GM12873 (cell line): ENCODE results near the gene WSB1.

Source experiments
- TF ChIP-seq, protein P1 (sequence below): IDR thresholded peaks from 2 replicates; pipeline ENCODE4 v1.5.1; 2012; ENCODE audit warnings: low read depth, mild to moderate bottlenecking, moderate library complexity, low read length, control low read depth; ENCODE audit not compliant: insufficient read depth; ENCODE audit errors: missing control alignments

The WSB1 gene

DNA sequence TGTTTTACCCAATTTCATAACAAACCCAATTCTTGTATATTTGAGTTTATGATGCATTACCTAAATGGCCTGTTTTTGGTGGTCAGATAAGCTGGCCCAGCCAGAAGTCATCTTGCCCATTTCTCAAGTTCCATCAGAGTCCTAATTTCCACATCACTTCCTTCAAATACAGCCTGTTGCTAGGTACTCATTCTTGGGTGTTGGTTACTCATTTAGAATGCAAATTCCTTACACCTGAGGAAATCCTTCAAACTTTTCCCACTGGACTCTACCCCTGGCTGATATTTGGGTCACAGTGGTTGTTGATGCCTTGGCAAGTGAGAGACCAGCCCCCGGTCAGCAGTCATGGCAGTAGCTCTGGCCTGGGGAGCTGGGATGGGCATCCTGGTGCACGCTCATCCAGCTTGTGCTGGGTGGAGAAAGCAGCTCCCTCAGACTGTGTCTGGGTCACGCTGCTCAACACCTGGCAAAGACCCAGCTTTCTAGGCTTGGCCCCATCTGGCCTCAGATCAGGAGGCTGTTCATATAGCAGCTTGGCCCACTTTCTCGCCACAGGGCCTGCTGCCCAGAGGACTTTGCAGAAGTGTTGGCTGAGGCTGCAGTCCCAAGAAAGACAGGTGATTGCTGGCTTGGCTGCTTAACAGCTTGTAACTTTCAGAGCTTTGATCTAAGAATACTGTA, 25.8 kb downstream of the WSB1 start:
- TF ChIP-seq, protein P1, sequence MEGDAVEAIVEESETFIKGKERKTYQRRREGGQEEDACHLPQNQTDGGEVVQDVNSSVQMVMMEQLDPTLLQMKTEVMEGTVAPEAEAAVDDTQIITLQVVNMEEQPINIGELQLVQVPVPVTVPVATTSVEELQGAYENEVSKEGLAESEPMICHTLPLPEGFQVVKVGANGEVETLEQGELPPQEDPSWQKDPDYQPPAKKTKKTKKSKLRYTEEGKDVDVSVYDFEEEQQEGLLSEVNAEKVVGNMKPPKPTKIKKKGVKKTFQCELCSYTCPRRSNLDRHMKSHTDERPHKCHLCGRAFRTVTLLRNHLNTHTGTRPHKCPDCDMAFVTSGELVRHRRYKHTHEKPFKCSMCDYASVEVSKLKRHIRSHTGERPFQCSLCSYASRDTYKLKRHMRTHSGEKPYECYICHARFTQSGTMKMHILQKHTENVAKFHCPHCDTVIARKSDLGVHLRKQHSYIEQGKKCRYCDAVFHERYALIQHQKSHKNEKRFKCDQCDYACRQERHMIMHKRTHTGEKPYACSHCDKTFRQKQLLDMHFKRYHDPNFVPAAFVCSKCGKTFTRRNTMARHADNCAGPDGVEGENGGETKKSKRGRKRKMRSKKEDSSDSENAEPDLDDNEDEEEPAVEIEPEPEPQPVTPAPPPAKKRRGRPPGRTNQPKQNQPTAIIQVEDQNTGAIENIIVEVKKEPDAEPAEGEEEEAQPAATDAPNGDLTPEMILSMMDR = no peak

DNA sequence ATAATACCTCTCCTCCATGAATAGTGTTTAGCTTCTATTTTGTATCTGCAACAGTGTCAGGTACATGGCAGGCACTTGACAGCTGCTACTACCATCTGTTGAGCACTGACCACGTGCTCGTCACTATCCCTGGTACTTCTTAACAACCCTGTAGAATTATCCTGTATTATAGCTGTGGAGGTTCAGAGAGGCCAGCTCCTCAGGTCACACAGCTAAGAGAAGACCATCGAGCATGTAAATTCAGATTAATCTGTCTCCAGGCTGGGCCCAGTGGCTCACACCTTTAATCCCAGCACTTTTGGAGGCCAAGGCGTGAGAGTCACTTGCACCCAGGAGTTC, 26.3 kb downstream of the WSB1 start:
- TF ChIP-seq, protein P1 = no peak

DNA sequence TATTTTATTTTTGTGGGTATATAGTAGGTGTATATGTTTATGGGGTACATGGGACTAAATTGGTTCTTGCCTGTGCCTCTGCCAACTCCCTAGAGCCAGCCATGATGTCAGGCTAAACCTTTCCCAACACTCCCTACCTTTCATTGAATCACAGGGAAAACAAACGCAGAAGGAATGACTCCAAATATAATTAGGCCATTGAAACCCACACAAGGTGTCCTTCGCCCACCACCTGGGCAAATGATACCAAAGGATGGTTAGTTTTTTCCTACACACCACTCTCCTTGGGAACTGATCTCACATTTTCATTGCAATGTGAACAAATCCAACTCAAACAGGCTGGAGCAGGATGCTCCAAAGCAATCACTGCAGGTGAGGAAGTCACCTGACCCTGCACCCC, 27.5 kb downstream of the WSB1 start:
- TF ChIP-seq, protein P1 = no peak

DNA sequence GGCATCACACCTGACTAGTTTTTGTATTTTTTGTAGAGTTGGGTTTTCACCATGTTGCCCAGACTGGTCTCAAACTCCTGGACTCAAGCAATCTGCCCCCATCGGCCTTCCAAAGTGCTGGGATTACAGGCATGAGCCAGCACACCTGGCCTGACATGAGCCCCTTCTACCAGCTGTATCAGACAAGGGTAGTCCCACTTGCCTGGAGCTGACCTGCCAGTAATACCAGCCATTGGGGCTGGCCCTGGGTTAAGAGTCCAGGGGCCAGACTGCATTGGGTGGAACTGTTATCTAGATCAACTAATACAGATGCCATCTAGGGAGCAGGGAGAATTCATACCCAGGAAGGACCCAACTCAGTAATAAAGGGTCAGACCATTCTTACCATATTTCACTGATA, 28.1 kb downstream of the WSB1 start:
- TF ChIP-seq, protein P1 = no peak

DNA sequence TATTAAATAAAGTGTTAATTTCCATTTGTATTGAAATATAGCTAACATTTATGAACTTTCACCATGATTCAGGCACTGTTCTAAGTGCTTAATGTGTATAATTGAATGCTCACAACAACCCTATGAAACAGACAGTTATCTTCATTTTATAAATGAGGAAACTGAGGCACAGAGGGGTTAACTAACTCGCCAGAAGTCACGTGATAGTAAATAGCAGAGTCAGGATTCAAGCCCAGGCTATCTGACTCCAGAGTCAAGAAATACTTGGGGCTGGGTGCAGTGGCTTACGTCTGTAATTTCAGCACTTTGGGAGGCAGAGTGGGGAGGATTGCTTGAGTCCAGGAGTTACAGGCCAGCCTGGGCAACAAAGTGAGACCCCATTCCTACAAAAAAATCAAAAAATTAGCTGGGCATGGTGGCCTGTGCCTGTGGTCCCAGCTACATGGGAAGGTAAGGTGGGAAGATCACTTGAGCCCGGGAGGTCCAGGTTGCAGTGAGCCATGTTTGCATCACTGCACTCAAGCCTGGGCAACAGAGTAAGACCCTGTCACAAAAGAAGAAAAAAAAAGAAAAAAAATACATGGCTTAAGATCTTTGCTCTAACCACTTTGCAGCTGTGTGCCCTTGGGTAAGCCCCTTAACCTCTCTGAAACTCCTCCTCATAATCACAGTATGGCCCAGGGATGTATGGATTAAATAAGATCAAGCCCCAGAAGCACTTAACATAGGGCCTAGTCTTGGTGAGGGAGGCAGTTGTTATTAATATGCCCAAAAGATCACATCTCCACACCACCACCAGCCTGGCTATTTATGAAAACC, 29.0 kb downstream of the WSB1 start:
- TF ChIP-seq, protein P1 = no peak

DNA sequence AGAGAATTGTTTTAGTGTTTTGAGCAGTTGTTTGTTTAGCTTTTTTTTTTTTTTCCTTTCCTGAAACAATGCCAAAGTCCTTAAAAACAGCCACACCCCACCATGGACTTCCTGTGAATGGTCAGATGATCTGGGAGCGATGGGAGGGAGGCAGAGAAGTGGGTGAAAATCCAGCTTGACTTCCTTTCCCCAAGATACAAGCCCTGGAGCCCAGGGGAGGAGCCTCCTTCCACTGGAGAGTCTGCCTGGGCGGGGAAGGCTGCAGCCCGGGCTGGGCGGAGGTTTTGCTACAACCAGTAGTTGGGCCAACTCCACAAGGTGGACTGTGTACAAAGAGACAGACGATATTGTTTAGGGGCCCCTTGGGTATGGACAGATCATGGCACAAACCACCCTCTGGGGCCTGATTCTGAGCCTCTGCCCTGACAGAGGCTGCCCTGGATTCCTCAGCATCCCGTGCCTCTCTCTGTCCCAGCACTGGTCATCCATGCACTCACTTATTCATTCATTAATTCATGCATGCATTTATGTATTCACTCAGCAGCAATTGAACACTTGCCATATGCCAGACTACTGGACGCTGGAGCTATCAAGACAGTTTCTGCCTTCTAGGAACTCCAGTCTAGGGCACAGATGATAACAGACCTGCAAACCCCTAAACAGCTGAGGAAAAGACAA, 29.8 kb downstream of the WSB1 start:
- TF ChIP-seq, protein P1 = no peak

DNA sequence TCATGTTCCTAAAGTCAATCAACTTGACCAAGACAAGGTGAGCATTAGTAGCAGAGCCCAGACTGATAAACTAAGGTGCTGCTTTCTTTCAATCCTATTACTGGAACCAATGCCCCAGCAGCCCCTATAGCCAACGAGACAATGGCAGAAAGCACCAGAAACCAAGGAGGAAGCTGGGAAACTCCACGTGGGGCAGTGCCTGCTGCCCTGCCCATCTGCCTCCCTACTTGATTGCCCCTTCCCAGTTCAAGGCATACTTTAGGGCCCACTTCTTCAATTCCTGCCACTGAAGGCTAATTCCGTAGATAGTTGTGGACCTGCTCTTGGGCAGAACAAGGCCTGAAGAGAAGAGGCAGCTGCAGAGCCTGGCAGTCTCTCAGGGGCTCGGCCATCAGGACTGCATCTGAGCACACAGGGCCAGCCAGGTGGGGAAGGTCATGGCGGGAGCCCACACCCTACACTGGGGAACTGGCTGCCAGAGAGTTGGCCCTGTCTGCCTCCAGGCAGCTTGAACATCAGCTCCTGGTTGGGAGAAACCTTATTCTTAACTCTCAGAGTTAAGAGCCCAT, 30.9 kb downstream of the WSB1 start:
- TF ChIP-seq, protein P1 = no peak
